Measurements from ENCODE around the gene FOXP4.

GRCh38 chr6:41570259-41570615 is 24.1 kb downstream of the FOXP4 start:
- no peak for TF ChIP-seq CTCF (conservative IDR thresholded peaks at IDR 0.05 in 1 of 2, IDR thresholded peaks at IDR 0.05 in 1 of 2; ENCODE audit: low read depth in 1 of 2, low read length in 2 of 2)
- TF ChIP-seq EZH2 (IDR thresholded peaks at IDR 0.05; ENCODE audit: low read length, missing control alignments), result no peak

All from fibroblast of lung (primary cell).